Measurements from ENCODE around the gene SLC30A2. TPM values are rescaled to one million over a fixed set of nuclear protein-coding genes. Genes with fewer than 3 reads are reported as not detected.

The SLC30A2 gene
- total RNA-seq, 1 donor from 2014 or later: not detected

- no peak overlapping the region for H3K27ac ChIP-seq (ENCODE audit: low read depth, low read length)
- H3K36me3 ChIP-seq (ENCODE audit: insufficient read depth, low read length): no peaks in the 10 kb centered on the region
- no peaks in the 10 kb centered on the region for H3K27me3 Mint-ChIP-seq (ENCODE audit: low read depth, unreplicated experiment)
- no peak overlapping the region for H3K9ac ChIP-seq (ENCODE audit: low read length)
- no peaks in the 10 kb centered on the region for H4K20me1 ChIP-seq (ENCODE audit: insufficient read depth, low read length)
- peaks cover 21% of the 10 kb centered on the region for H3K4me1 Mint-ChIP-seq (ENCODE audit: low read depth, unreplicated experiment)
- H3K4me3 ChIP-seq (ENCODE audit: insufficient read depth, low read depth, low read length): no peak overlapping the region
- peaks cover 6% of the 10 kb centered on the region for H3K36me3 Mint-ChIP-seq (ENCODE audit: low read depth, unreplicated experiment)
- H3K4me2 ChIP-seq (ENCODE audit: low read length): no peak overlapping the region
- no peaks in the 10 kb centered on the region for H3K79me2 ChIP-seq (ENCODE audit: insufficient read depth, low read length)
- no peak for TF ChIP-seq CTCF (IDR thresholded peaks at IDR 0.05; ENCODE audit: insufficient read depth, low read depth, low read length)
- TF ChIP-seq EZH2 (IDR thresholded peaks at IDR 0.05; ENCODE audit: insufficient read depth, low read length): no peak
- no peak overlapping the region for H3K27ac Mint-ChIP-seq (ENCODE audit: unreplicated experiment)
- FAIRE-seq: no peak
- peaks cover 3% of the 10 kb centered on the region for H3K4me1 ChIP-seq (ENCODE audit: insufficient read depth, low read length)
- no peaks in the 10 kb centered on the region for H3K27me3 ChIP-seq (ENCODE audit: insufficient read depth, low read length)
- H3K4me3 Mint-ChIP-seq (ENCODE audit: unreplicated experiment): no peak overlapping the region
- no peak for DNase-seq (ENCODE audit: low read depth)
- H3K9me3 ChIP-seq (ENCODE audit: insufficient read depth, low read depth, low read length): no peaks in the 10 kb centered on the region
- no peak overlapping the region for H2AFZ ChIP-seq (ENCODE audit: low read depth, low read length)
- no peaks in the 10 kb centered on the region for H3K9me3 Mint-ChIP-seq (ENCODE audit: unreplicated experiment)
These were observed 55.1 kb downstream of the SLC30A2 start for GRCh38 chr1:25990702-25991395.

- TF ChIP-seq EZH2 (IDR thresholded peaks at IDR 0.05; ENCODE audit: insufficient read depth, low read length): no peak
- TF ChIP-seq CTCF (IDR thresholded peaks at IDR 0.05; ENCODE audit: insufficient read depth, low read depth, low read length): no peak
- no peak overlapping the region for H3K9ac ChIP-seq (ENCODE audit: low read length)
- no peak overlapping the region for H3K4me2 ChIP-seq (ENCODE audit: low read length)
- no peak overlapping the region for H3K27ac ChIP-seq (ENCODE audit: low read depth, low read length)
- no peak overlapping the region for H3K4me3 ChIP-seq (ENCODE audit: insufficient read depth, low read depth, low read length)
- H3K9me3 Mint-ChIP-seq (ENCODE audit: unreplicated experiment): no peaks in the 10 kb centered on the region
- H4K20me1 ChIP-seq (ENCODE audit: insufficient read depth, low read length): no peaks in the 10 kb centered on the region
- H2AFZ ChIP-seq (ENCODE audit: low read depth, low read length): no peak overlapping the region
- no peaks in the 10 kb centered on the region for H3K79me2 ChIP-seq (ENCODE audit: insufficient read depth, low read length)
- peaks cover 10% of the 10 kb centered on the region for H3K36me3 Mint-ChIP-seq (ENCODE audit: low read depth, unreplicated experiment)
- H3K4me1 ChIP-seq (ENCODE audit: insufficient read depth, low read length): peaks cover 3% of the 10 kb centered on the region
- no peaks in the 10 kb centered on the region for H3K36me3 ChIP-seq (ENCODE audit: insufficient read depth, low read length)
- H3K27me3 Mint-ChIP-seq (ENCODE audit: low read depth, unreplicated experiment): no peaks in the 10 kb centered on the region
- H3K4me3 Mint-ChIP-seq (ENCODE audit: unreplicated experiment): no peak overlapping the region
- H3K9me3 ChIP-seq (ENCODE audit: insufficient read depth, low read depth, low read length): no peaks in the 10 kb centered on the region
- H3K27ac Mint-ChIP-seq (ENCODE audit: unreplicated experiment): no peak overlapping the region
- no peak for FAIRE-seq
- H3K4me1 Mint-ChIP-seq (ENCODE audit: low read depth, unreplicated experiment): peaks cover 21% of the 10 kb centered on the region
- no peaks in the 10 kb centered on the region for H3K27me3 ChIP-seq (ENCODE audit: insufficient read depth, low read length)
- DNase-seq (ENCODE audit: low read depth): no peak
These were observed 55.7 kb downstream of the SLC30A2 start for GRCh38 chr1:25990251-25990650.

Data from astrocyte (in vitro differentiated cells and primary cell).